ENCODE measurements around the gene ROBO1.

- TF ChIP-seq CTCF (IDR thresholded peaks at IDR 0.05; ENCODE audit: insufficient read depth, low read depth, low read length): no peak
- no peak for TF ChIP-seq EZH2 (IDR thresholded peaks at IDR 0.05; ENCODE audit: insufficient read depth, low read length)
Measured at GRCh38 chr3:78732471-78732870, 1035.3 kb downstream of the ROBO1 start.
